IPS-NIHi7 (cell line): ENCODE measurements around the gene GABRA4.

Experiments
- DNase-seq: peaks from one replicate; pipeline ENCODE4 v3.0.0; 2012; ENCODE audit warnings: mixed read lengths; ENCODE audit errors: extremely low spot score

The GABRA4 gene

DNA sequence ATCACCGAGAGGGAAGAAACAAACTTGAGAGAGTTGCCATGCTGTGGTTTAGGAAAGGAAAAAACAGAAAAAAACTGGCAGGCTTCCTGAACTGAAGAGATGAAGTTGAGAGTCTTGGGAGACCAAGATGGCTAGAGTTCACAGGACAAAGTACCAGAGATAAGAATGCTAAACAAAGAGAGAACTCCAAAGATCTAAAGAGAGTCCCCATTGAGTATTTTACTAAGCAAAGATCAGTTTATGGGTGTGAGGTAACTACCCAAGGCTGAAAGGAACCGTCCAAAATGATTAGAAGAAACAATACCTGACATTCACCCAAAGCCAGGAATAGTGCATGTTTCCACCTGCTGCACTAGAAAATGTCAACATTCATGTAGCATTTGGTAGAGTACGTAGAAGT, 62.5 kb downstream of the GABRA4 start:
- DNase-seq = no peak

DNA sequence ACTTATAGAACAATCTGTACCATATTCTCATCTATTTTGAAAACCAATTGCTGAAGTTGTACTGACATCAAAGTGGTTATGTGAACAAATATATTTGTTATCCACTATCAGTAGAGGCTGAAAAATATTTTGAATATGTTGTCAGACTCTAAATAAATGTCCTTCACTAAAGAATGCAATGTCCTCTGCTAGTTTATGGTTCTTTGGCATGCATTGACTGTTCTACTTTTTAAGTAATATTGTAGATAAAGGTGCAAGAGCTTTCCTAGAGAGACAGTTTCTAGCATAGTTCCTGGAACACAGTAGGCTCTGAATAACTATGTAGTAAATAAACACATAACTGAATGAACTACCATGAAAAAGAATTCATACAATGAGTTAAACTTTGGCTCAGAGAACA, 66.2 kb downstream of the GABRA4 start:
- DNase-seq = no peak

DNA sequence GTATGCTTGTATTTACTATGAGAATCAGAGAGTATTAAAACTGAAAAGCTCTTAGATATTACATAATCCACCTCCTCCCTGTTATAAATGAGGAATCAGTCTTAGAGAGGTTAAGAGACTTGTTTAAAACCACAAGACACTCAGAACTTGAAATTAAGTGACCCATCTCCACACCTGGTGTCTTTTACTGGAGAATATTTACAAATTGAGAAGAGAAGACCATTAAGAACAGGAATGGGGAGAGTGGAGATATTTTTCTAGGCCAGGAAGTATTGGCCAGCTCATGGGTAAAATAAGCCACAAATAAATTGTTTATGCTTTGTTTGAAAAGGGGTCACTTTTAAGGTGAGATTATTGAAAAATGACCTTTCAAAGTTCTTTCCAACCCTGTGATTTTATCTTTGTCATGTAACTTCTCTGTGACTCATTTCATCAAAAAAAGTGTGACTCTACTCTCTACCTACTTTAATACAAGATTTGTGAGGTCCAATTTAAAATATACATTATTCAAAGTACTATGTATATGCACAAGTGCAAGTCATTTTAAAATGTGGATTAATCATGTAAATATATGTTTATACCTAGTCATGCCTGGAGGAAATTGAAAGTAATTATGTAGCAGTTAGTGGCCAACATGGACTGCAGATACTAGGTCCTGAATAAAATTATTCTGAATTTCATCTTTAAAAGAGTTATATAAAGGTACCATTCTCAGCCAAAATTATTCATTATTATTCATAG, 68.4 kb downstream of the GABRA4 start:
- DNase-seq = no peak

DNA sequence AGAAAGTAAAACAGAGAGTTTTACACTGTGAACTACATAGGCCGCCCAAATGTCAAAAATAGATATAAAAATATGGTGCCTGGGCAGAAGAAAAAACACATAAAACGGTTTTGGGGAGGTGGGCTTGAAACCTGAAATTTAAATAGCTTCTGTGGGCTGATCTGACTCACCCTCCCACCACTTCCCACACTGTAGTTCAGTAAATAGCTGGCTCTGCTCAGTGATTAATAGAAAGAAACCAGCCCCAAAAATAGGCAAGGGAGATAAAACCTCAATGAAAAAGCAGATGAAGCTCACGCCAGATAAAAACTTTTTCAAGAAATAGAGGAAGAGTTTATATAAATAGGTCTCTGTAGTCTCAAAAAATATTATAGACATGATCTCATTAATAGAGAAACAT, 71.2 kb downstream of the GABRA4 start:
- no peak for DNase-seq

DNA sequence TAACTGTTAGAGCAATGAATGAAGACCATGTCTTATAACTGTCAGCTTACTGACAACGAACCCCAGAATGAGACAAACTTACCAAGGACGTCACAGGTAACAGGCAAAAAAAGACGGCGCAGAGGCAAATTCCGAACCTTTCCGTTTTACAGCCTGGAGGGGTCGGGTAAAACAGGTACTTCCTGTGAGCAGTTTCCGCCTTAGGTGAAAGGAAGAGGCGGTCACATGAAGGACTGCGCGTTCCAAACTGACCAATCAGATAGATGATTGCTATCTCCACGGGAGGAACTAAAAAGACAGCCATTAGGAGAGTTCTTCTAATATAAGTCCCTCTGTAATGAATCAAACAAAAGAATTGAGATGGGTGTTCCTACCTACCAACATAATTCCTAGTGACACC, 84.3 kb downstream of the GABRA4 start, which contains the start of gene COX7B2:
Gene COX7B2 (minus strand): TSS at position 168 of the 400 bp plus-strand sequence. CDS start 174,053 bp downstream, outside the sequence.
- DNase-seq = no peak

DNA sequence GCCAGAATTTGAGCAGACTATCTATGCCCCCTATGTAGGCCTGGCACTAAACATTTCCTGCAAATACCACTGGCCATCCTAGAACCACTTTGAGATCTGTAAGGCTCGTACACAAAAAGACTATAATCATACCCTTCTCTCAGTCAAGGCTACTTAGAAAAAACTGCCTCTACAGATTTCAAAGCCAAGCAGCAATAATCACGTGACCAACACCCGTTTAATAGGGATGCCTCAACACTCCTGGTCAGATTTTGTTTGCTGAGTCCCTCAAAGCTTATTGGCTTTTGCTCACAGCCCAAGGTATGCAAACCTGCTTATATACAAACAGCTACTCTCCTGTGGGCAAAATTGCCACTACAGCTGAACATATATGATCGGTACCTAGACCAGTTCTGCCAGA, 85.2 kb downstream of the GABRA4 start:
- DNase-seq = no peak

DNA sequence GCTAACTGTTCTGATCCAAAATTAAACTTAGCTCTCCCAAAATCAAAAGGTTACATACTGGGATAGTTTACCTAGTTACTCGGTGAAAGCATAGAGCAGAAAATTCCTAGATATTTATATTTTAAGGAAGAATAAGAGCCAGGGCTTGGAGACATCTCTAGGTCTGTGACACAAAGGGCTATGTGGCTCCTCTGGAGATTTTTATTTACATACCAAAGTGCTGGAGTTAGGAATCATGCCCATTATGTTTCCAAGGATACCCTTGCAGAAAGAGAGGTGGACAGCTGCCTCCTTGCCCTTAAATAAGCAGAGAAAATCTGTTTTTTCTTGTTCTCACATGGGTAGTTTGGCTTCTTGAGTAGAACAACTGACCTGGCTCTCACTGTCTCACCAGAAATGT, 93.3 kb downstream of the GABRA4 start:
- no peak for DNase-seq

DNA sequence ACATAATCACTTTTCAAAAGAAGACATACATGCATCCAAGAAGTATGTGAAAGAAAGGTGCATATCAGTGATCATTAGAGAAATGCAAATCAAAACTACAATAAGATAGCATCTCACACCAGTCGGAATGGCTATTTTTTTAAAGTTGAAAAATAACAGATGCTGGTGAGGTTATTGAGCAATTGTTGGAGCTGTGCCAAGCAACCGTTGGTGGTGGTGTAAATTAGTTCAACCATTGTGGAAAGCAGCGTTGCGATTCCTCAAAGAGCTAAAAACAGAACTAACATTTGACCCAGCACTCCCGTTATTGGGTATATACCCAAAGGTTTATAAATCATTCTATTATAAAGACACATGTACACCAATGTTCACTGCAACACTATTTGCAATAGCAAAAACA, 98.6 kb downstream of the GABRA4 start:
- DNase-seq = no peak

DNA sequence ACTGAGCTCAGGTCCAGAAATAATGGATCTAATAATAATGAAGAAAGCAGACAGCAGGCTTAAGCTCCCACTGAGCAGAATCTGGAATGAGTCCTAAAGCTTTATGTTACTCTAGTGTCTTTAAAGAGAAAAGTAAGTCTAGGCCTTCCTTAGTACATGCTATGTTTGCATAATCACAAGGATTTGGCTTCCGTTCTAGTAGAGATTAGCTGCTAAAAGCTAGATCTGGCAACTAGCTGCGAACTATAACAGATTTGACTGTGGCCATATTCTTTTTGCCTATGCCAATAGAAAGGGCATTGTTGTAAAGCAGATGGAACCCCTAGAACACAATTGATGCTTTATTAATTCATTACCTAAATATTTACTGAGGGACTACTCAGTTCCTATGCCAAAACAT, 103.3 kb downstream of the GABRA4 start:
- no peak for DNase-seq

DNA sequence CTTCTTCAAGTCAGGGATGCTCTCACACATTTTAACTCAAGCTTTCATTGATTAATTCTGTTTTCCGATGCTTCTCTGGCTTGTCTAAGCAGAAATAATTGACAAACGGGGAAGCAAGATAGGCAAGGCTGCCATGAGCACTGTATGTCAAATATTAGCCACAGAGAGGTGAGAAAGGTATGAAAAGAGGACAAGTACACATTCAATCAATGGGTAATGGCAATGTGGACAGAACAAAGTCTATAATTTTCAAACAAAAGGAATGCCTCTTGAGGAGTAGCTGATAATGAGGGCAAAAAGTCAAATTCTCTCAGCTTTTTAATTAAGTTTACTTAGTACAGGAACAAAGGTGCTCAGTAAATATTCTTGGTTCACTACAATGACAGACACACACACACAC, 104.0 kb downstream of the GABRA4 start:
- DNase-seq = no peak

DNA sequence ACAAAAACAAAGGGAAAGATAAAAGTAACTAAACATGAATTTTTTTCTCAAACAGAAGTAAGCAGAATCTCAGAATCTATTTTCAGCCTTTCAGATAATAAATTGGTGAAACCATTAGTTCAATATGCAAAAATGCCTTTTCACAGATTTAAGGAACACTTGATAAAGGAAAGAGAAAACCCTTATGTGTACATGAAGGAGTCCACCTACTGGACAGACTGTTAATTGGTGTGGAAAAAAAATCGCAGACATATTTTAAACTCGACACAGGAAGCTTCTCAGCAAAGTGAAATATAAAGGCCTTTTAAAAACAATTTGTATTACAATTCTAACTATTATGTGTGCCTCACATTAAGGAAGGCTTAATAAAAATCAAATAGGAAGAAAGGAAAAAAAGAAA, 106.7 kb downstream of the GABRA4 start:
- DNase-seq = no peak

DNA sequence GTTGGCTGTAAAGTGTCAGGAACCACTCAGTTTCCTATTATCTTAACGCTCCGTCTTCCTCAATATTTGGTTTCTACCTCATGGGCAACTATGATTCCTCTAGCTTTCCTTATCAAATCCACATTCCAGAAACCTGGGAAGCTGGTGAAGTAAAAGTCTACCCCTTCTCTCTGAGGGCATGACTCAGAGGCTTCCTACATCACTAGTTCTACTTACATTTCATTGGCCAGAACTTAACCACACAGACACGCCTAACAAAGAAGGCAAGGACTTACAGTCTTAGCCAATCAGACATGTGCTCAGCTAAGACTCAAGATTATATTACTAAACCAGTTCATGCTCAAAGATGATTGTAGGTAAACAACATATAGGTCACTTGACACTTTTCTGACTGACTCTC, 114.7 kb downstream of the GABRA4 start:
- no peak for DNase-seq

DNA sequence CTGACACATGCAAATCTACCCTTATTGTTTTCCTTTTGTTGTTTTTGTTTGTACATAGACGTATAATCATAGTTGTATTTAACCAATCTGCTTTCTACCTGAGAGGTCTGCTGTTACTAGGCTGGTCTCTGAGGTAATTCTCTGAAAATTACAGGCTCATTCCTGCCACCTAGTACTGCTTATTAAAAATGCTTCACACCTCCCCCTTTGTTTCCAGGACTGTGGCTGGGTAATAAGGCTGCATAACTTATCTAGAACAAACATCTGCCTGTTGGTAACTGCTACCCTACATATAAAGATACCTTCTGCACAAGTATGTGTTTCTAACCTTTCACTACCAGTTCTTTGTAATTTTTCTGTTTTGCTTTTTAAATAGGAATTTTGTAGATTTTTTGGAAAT, 118.6 kb downstream of the GABRA4 start:
- no peak for DNase-seq

DNA sequence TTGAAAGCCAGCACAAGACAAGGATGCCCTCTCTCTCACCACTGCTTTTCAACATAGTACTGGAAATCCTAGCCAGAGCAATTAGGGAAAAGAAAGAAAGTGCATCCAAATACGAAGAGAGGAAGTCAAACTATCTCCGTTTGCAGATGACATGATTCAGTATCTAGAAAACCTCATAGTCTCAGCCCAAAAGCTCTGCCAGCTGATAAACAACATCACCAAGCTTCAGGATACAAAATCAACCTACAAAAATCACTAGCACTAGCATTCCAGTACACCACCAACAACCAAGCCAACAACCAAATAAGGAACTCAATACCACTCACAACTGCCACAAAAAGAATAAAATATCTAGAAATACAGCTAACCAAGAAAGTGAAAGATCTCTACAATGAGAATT, 123.0 kb downstream of the GABRA4 start:
- DNase-seq = no peak
